Endometrium (tissue), 2 donors: ENCODE data around the gene FRMD6.

Experiments
- FAIRE-seq: peaks from 2 replicates; lab custom pipeline; 2012; peaks lifted over from hg19 to GRCh38; lab: Jason Lieb, UNC
- donor health status: control.
- donor health status: control.

FRMD6 gene

DNA sequence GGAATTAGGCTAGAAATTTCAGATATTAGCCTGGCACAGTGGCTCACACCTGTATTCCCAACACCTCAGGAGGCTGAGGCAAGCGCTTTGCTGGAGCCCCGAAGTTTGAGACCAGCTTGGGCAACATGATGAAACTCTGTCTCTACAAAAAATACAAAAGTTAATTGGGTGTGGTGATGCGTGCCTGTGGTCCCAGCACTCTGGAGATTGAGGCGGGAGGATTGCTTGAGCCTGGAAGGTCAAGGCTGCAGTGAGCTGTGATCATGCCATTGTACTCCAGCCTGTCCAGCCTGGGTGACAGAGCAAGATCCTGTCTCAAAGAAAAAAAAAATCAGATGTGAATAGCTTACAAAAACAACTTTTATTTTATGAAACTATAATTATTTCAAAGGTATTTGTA lies 15.1 kb downstream of the FRMD6 start:
- no peak for FAIRE-seq

DNA sequence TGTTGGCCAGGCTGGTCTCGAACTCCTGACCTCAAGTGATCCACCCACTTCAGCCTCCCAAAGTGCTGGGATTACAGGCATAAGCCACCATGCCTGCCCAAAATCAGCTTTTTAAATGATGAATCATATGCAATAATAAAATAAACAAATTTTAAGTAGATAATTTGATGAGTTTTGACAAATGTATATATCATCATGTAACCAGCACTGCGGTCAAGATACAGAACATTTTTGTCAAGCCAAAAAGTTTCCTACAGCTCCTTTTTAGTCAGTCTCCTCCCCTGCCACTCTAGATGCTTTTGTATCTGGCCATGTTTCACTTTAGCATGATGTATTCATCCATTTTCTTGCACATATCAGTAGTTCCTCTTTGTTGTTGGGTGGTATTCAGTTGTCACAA lies 17.2 kb downstream of the FRMD6 start:
- FAIRE-seq: no peak

DNA sequence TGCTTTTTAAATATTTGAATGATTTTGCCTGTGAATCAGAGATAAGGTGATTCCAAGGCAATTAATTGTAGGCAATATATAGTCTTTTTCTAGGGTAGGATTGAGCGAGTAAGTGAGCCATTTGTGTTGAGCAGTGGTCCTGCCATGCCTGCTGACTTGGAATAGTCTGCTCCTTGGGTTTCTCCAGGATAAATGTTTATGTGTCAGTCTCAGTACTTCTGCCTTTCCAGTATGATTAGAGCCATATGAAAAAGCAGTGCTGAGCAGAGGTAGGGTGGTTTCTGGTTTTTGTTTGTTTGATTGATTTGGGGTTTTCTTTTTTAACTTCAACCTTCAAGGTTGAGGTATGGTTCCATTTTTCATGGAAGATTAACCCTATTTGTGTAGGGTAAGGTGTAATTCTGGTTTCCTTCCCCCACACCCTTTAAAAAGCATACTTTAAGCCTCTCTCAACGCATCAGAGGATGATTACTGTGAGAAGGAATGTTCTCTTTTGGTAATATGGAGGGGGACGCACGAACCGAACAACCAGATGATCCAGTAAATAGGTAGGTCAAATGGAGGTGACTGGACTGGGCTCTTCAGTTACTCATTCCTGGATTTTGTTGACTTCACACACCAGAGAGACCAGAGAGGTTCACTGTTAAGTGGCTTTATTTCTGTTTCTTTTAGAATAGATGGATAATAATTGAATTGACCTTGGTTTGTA lies 22.7 kb downstream of the FRMD6 start:
- FAIRE-seq: no peak

DNA sequence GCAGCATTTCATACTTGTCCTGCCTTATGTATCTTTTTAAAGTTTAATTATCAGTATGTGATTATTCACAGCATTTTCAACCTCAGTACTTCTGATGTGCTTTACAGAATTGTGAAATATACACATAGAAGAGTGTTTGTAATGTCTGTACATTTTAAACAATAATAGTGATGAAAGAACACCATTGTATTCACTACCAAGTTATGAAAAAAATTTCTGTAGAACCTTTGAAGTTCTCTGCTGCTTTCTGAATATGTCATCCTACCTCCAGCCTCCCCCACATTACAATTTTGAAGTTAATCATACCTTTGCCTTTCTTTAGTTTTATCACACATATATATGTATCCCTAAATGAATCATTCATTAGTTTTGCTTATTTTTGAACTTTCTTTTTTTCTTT lies 24.8 kb downstream of the FRMD6 start:
- no peak for FAIRE-seq

GRCh38 chr14:51677266-51677665 lies 25.6 kb downstream of the FRMD6 start:
- FAIRE-seq: peak; percentile 88

GRCh38 chr14:51677738-51678137 lies 26.0 kb downstream of the FRMD6 start:
- no peak for FAIRE-seq

DNA sequence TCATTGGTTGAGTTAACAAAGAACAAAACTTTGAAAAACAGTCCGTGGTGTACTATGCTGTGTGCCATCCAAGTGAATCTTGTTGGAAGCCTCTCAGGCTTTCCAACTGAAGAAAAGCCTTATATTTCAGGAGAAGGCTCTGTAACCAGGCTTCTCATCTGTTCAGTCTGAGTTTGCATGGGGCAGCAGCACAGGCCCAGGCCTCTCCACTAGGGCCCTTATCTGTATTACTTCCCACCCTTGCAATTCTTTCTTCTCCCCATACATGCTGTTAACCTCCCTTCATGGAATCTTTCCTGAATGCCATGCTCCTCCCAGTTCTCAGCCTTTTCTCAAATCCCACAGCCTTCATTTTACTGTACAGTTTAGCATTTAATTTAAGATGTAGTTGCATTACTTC lies 28.3 kb downstream of the FRMD6 start:
- FAIRE-seq: no peak

DNA sequence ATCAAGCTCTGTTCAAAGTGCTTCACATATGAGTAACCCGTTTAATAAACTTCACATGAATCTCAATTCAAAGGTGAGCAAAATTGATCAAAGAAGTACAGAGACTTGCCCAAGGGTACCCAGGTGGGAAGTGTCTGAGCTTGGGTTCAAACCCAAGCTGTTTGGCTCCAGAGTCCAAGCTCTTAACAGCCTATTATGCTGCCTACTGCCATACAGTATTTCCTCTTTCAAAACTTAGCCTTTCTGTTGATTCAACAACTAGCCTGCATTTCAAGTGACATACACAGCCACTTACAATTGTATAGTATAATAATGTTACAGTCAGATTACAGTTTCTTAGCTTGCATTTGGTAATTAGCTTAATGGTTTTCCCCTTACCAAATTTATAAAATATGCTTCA lies 29.7 kb downstream of the FRMD6 start:
- FAIRE-seq: no peak

GRCh38 chr14:51682411-51682810 lies 30.7 kb downstream of the FRMD6 start:
- no peak for FAIRE-seq

- no peak for FAIRE-seq
These were observed 33.0 kb downstream of the FRMD6 start for GRCh38 chr14:51684760-51685159.

GRCh38 chr14:51691176-51691575 lies 39.5 kb downstream of the FRMD6 start:
- FAIRE-seq: no peak

DNA sequence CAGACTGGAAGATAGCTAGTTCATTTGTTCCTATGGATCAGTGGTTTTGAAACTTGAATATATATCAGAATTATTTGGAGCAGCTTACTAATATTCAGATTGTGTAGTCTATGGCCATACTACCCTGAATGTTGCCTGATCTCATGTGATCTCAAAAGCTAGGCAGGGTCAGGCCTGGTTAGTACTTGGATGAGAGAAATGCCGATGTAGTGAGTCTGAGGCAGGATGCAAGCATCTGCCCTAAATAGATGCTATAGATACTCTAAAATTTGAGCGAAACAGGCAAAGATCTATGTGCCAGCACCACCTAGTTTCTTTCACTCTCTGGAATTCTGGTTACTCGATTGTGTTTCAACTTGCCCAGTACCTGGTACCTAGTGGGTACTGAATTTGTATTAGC lies 40.9 kb downstream of the FRMD6 start:
- FAIRE-seq: no peak

GRCh38 chr14:51697848-51698247 lies 46.1 kb downstream of the FRMD6 start:
- FAIRE-seq: no peak

DNA sequence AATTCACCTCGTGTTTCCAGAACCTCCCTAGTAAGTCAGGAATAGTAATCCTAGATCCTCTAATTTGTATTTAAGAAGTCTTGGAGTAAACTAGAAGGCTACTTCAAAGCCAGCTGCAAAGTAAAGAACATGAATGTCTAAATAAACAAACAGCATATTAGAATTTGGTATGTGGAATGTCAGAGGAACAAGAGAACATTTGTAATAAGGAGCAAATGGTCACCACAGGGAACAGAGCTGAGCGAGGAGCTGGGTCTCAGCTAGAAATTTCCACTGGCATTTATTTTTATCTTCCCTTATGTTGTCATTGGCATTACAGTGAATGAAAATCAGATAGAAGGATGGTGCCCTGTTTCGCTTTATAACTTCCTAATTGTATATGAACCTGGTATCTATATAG lies 50.2 kb downstream of the FRMD6 start:
- no peak for FAIRE-seq

- FAIRE-seq: no peak
These were observed 52.1 kb downstream of the FRMD6 start for GRCh38 chr14:51703787-51704186.

DNA sequence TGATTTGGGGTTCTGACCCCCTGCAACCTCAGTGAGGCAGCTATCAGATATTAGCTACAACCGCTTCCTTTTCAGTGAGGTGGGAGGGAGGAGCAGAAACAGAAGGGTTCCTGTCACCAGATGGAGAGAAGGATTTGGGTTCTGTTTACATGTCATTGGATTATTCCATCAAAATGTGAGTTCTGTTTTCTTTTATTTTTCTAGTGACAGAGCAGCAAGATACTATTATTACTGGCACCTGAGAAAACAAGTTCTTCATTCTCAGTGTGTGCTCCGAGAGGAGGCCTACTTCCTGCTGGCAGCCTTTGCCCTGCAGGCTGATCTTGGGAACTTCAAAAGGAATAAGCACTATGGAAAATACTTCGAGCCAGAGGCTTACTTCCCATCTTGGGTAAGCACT lies 52.8 kb downstream of the FRMD6 start:
- no peak for FAIRE-seq

- FAIRE-seq: no peak
These were observed 55.6 kb downstream of the FRMD6 start for GRCh38 chr14:51707327-51707726.

- no peak for FAIRE-seq
These were observed 59.8 kb downstream of the FRMD6 start for GRCh38 chr14:51711505-51711904.

- FAIRE-seq: no peak
These were observed 63.5 kb downstream of the FRMD6 start for GRCh38 chr14:51715250-51715649.

GRCh38 chr14:51715742-51716141 lies 64.0 kb downstream of the FRMD6 start:
- no peak for FAIRE-seq

DNA sequence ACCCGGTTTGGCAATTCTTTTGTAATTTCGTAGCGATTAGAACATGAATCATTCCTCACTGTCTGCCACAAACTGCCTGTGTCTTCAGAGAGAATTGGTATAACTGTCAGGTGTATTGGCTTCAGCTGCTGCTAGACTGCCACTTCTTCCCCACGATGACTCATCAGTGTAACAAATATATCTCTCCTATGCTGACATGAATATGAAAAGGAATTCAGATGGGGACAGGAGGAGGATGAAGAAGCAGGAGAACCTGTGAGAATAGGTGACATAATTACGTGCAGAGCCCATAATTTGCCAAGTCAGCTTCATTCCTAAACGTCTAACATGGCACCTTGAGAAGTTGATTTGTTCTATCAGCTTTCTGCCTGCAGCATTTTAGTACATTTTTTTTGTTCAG lies 64.9 kb downstream of the FRMD6 start:
- FAIRE-seq: no peak

- no peak for FAIRE-seq
These were observed 66.1 kb downstream of the FRMD6 start for GRCh38 chr14:51717766-51718165.

GRCh38 chr14:51719955-51720354 lies 68.2 kb downstream of the FRMD6 start:
- no peak for FAIRE-seq

GRCh38 chr14:51723990-51724389 lies 72.3 kb downstream of the FRMD6 start:
- no peak for FAIRE-seq

- no peak for FAIRE-seq
These were observed 72.9 kb downstream of the FRMD6 start for GRCh38 chr14:51724650-51725049.
